T-helper 22 cell (primary cell): Measurements from ENCODE around the gene TBL2.
A peak's percentile ranks its signal among the peaks of the same experiment; 100 is the strongest.
"Not testable (repeated sequence)": the region's sequence is repeated elsewhere in the genome, so short reads cannot be mapped to it uniquely, and the experiment has no call there.

ENCODE experiments used
- DNase-seq: peaks from one replicate; pipeline ENCODE4 v3.0.0-alpha.2; 2020; ENCODE audit warnings: low read depth

TBL2 gene

GRCh38 chr7:73530800-73531199 is 47.6 kb downstream of the TBL2 start:
- DNase-seq: no peak

GRCh38 chr7:73526896-73527821 is 51.2 kb downstream of the TBL2 start:
- DNase-seq: no peak

- not testable (repeated sequence) for DNase-seq
Observed at GRCh38 chr7:73526158-73526494, 52.3 kb downstream of the TBL2 start.

- peak; percentile 95 for DNase-seq
Observed at GRCh38 chr7:73522105-73522872, 56.1 kb downstream of the TBL2 start, which contains the start of gene BAZ1B. BAZ1B (minus strand) TSS chr7:73522293; CDS start chr7:73521933, 360 bp downstream.

- DNase-seq: no peak
Observed at GRCh38 chr7:73521636-73522104, 56.7 kb downstream of the TBL2 start.

GRCh38 chr7:73520673-73521635 is 57.4 kb downstream of the TBL2 start:
- no peak for DNase-seq

GRCh38 chr7:73519867-73520672 is 58.3 kb downstream of the TBL2 start:
- DNase-seq: no peak

GRCh38 chr7:73518470-73518869 is 59.9 kb downstream of the TBL2 start:
- no peak for DNase-seq
